Brain microvascular endothelial cell (primary cell): Measurements from ENCODE around the gene IL11RA.

Source experiments
- DNase-seq: peaks from one replicate; pipeline ENCODE4 v3.0.0-alpha.2; 2020
- H3K27ac ChIP-seq: fragments of 250-450 bp; sonication (Bioruptor Pico); 2 replicates; pipeline ENCODE4 v1.5.1; 2020; ENCODE audit warnings: mild to moderate bottlenecking, moderate library complexity
- H3K27me3 ChIP-seq: fragments of 250-450 bp; sonication (Bioruptor Pico); replicated peaks from 2 replicates; pipeline ENCODE4 v1.5.1; 2020; ENCODE audit warnings: mild to moderate bottlenecking
- H3K36me3 ChIP-seq: fragments of 250-450 bp; sonication (Bioruptor Pico); replicated peaks from 2 replicates; pipeline ENCODE4 v1.5.1; 2020; ENCODE audit warnings: mild to moderate bottlenecking
- H3K4me3 ChIP-seq: 2 replicates; pipeline ENCODE4 v1.5.1; 2011; ENCODE audit warnings: low read depth, mild to moderate bottlenecking, control low read depth, low read length, moderate library complexity
- in situ Hi-C: cut with HindIII; loops from 2 replicates; pipeline ENCODE4 v1.10.0; 2017; ENCODE audit warnings: low sequenced_read_pairs, low pct_ligation_motif_present
- TF ChIP-seq, protein P1 (sequence below): IDR thresholded peaks from 2 replicates; pipeline ENCODE4 v1.5.1; 2011; ENCODE audit warnings: low read depth, mild to moderate bottlenecking, moderate library complexity, low read length, control low read depth, inconsistent platforms; ENCODE audit errors: missing control alignments

IL11RA gene

DNA sequence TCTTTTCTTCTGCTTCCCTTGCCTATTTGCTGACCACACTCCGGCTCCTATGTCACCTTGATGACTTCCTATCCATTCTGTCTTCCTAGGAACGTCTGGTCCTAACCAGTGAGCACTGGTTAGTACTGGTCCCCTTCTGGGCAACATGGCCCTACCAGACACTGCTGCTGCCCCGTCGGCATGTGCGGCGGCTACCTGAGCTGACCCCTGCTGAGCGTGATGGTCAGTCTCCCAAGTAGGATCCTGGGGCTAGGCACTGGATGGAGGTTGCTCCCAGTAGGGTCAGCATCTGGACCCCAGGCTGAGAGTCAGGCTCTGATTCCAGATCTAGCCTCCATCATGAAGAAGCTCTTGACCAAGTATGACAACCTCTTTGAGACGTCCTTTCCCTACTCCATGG, 3.3 kb upstream of the IL11RA start:
- Histone ChIP-seq H3K4me3 (no peak overlapping the region), H3K36me3 (peaks cover 10% of the 10 kb centered on the region), H3K27me3 (no peaks in the 10 kb centered on the region), H3K27ac (no peak overlapping the region)
- DNase-seq: no peak
- in situ Hi-C loops: no loop called here
- TF ChIP-seq, protein P1, sequence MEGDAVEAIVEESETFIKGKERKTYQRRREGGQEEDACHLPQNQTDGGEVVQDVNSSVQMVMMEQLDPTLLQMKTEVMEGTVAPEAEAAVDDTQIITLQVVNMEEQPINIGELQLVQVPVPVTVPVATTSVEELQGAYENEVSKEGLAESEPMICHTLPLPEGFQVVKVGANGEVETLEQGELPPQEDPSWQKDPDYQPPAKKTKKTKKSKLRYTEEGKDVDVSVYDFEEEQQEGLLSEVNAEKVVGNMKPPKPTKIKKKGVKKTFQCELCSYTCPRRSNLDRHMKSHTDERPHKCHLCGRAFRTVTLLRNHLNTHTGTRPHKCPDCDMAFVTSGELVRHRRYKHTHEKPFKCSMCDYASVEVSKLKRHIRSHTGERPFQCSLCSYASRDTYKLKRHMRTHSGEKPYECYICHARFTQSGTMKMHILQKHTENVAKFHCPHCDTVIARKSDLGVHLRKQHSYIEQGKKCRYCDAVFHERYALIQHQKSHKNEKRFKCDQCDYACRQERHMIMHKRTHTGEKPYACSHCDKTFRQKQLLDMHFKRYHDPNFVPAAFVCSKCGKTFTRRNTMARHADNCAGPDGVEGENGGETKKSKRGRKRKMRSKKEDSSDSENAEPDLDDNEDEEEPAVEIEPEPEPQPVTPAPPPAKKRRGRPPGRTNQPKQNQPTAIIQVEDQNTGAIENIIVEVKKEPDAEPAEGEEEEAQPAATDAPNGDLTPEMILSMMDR: no peak

DNA sequence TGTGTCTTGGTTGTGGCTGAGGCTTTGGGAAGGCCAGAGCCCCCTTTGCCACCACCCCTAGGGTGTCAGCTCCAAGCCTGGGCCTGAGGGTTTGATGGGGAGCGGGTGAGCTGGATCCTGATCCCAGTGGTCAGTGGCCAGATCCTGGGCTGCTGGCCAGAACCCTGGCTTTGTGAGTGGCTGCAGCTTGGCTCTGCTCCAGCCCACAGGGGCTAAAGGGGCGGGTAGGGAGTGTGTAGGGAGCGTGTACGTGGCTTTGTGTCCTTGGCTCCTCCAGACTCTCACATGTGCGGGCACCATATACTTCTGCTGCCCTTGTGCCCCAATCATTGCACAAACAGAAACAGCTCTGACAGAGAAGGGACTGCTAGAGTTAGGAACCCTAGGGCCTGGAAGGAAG, 1.2 kb upstream of the IL11RA start:
- no peak for DNase-seq
- H3K4me3 ChIP-seq: no peak overlapping the region
- peaks cover 10% of the 10 kb centered on the region for H3K36me3 ChIP-seq
- TF ChIP-seq, protein P1: no peak
- no peaks in the 10 kb centered on the region for H3K27me3 ChIP-seq
- no peak overlapping the region for H3K27ac ChIP-seq
- in situ Hi-C loops: no loop called here

DNA sequence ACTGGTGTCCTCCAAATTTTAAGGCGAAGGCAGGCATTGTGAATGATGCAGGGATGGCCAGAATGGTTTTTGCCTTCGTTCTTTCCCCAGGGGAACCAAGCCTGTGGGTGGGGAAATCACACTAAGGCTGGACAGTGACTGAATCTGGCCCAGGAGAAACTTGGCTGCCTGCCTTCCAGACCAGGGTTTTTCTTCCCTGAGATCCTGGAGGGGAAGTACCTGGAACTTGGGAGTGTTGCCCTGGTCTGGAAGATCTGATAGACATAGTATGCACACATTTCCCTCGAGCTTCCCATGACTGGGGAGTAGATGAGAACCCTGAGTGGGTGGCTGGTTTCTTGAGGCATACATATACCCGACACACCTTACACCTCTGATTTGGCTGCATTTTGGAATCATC, 664 bp upstream of the IL11RA start:
- H3K27ac ChIP-seq: no peak overlapping the region
- in situ Hi-C loops: no loop called here
- no peak overlapping the region for H3K4me3 ChIP-seq
- H3K36me3 ChIP-seq: peaks cover 10% of the 10 kb centered on the region
- DNase-seq: peak; percentile 28
- TF ChIP-seq, protein P1: no peak
- H3K27me3 ChIP-seq: no peaks in the 10 kb centered on the region

DNA sequence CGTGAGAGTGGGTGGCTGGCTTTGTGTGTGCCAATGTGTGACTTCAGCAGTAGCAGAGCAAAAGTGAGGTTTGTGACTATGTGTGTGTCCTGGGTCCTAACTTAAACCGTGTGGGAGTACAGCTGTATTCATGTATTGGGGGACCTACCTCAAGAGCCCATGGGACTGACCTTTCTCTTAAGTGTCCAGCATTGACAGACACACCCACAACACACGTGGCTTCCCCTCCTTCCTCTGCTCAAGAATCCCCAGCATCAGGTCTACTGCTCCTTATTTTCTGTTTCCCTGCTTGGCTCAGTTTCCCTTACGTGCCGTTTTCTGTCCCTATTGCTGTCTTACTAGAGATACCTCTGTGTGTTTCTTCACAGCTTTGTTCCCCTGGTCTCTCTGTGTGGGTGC, 616 bp downstream of the IL11RA start:
- H3K36me3 ChIP-seq: peaks cover 10% of the 10 kb centered on the region
- DNase-seq: no peak
- no peaks in the 10 kb centered on the region for H3K27me3 ChIP-seq
- H3K27ac ChIP-seq: no peak overlapping the region
- TF ChIP-seq, protein P1: no peak
- peak overlapping the region; percentile 48 for H3K4me3 ChIP-seq
- in situ Hi-C loops: no loop called here

DNA sequence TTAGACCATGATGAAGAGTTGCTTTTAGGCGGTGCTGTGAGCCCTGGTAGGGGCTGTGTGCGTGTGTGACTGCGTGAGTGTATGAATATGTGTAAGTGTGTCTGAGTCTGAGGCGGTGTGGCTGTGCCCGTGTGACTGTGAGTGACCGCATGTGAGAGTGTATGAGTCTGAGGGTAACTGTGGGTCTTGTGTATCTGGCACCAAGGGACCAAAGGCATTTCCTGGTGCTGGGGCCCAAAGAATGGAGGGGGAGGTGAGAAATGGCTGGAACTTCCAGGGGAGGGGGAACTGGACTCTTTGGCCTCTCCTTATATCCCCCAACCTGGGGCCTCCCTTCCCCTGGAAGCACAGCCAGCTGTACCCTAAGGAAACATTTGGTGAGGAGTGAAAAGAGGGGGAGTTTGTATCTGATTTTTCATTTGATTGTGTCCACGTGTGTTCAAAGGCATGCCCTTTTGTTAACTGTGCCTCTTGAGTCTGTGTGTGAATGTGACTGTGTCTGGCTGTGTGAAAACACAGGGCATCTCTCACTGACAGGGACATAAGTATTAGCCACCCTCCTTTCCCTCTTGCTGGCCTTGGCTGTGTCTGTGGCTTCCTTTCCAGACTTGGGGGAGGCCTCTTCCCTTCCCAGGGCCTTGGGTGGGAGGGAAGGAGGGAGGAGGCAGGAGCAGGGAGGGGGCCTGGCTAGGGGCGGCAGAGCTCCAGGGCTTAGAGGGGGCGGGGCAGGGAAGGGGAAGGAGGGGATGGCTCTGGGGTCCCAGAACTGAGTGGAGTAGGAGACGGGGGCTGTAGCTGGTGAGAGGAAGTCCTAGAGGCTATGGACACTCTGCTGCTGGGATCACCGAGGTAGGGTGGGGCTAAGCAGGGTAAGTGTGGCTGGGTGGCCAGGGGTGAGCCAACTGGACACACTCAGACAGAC, 1.4 kb downstream of the IL11RA start:
- H3K27me3 ChIP-seq: no peaks in the 10 kb centered on the region
- H3K36me3 ChIP-seq: peaks cover 8% of the 10 kb centered on the region
- peak; percentile 37 for DNase-seq
- no peak overlapping the region for H3K4me3 ChIP-seq
- TF ChIP-seq, protein P1: no peak
- in situ Hi-C loops: no loop called here
- no peak overlapping the region for H3K27ac ChIP-seq
